T-cell (primary cell): ENCODE measurements around the gene NAIF1. TPM values are rescaled to one million over a fixed set of nuclear protein-coding genes. Genes with fewer than 3 reads are reported as not detected.
"Not testable (repeated sequence)": the region's sequence is repeated elsewhere in the genome, so short reads cannot be mapped to it uniquely, and the experiment has no call there.

Experiments used
- ATAC-seq, 4 experiments: fragments of 200-7000 bp in 3 of 4; fragments of 150-1000 bp in 1 of 4; cut with Tn5 transposase; replicated peaks in 1 of 4; 1 replicate in 3 of 4; 2 replicates in 1 of 4; pipeline ENCODE4 v1.10.0; 2021; ENCODE audit warnings: moderate library complexity in 3 of 4, mild to moderate bottlenecking in 2 of 4, moderate number of reproducible peaks in 1 of 4
- CTCF ChIA-PET, 2 donors: fragments of 300-600 bp; sonication (Branson Sonifier 250); formaldehyde crosslinking; loops; one replicate each; lab custom pipeline; 2022; ENCODE audit warnings: antibody characterized with exemption in 2 of 2; lab: Charles Lee
- POLR2A ChIA-PET, 2 donors: fragments of 300-600 bp; sonication (Branson Sonifier 250); formaldehyde crosslinking; loops; one replicate each; lab custom pipeline; 2022; ENCODE audit warnings: antibody characterized with exemption in 2 of 2; lab: Charles Lee
- DNase-seq, 35 experiments: peaks; one replicate each; pipeline versions ENCODE4 v3.0.0 to v3.0.0-alpha.2; 2013 to 2023
- H3K27ac ChIP-seq: one replicate; pipeline ENCODE4 v1.5.1; 2013; ENCODE audit warnings: low read length
- H3K27me3 ChIP-seq, 2 experiments: replicated peaks in 1 of 2; 1 replicate in 1 of 2; 2 replicates in 1 of 2; pipeline versions ENCODE4 v1.6.1 to v1.7.0; 2013; ENCODE audit warnings: low read length in 1 of 2, mixed read lengths in 1 of 2; ENCODE audit not compliant: control insufficient read depth in 2 of 2, insufficient read depth in 2 of 2; ENCODE audit errors: extremely low read depth in 1 of 2
- H3K36me3 ChIP-seq, 2 donors: 1 replicate in 1 of 2; 2 replicates in 1 of 2; pipeline versions ENCODE4 v1.6.1 to v1.7.0; 2013; ENCODE audit warnings: low read length in 1 of 2; ENCODE audit not compliant: control insufficient read depth in 2 of 2, insufficient read depth in 1 of 2; ENCODE audit errors: extremely low read depth in 1 of 2
- H3K4me1 ChIP-seq, 2 experiments: 1 replicate in 1 of 2; 2 replicates in 1 of 2; pipeline versions ENCODE4 v1.6.1 to v1.7.0; 2013; ENCODE audit warnings: low read length in 2 of 2, mixed read lengths in 1 of 2; ENCODE audit not compliant: insufficient read depth in 2 of 2, control insufficient read depth in 1 of 2; ENCODE audit errors: extremely low read depth in 1 of 2
- H3K4me3 ChIP-seq, 2 donors: 1 replicate in 1 of 2; 2 replicates in 1 of 2; pipeline versions ENCODE4 v1.5.1 to v1.7.0; 2013; ENCODE audit warnings: mild to moderate bottlenecking in 2 of 2, low read length in 1 of 2, moderate library complexity in 1 of 2; ENCODE audit not compliant: control insufficient read depth in 1 of 2; ENCODE audit errors: extremely low read depth in 1 of 2
- H3K9me3 ChIP-seq: 2 replicates; pipeline ENCODE4 v1.7.0; 2013
- H3K27ac Mint-ChIP-seq, 2 donors: one replicate each; pipeline ENCODE4 v1.8.0; 2020 to 2021; ENCODE audit warnings: mild to moderate bottlenecking in 2 of 2, mixed read lengths in 2 of 2
- H3K27me3 Mint-ChIP-seq, 2 donors: one replicate each; pipeline ENCODE4 v1.8.0; 2021 to 2022; ENCODE audit warnings: mixed read lengths in 2 of 2
- H3K36me3 Mint-ChIP-seq: one replicate; pipeline ENCODE4 v1.8.0; 2021; ENCODE audit warnings: mixed read lengths
- H3K4me1 Mint-ChIP-seq, 3 donors: one replicate each; pipeline ENCODE4 v1.8.0; 2020 to 2022; ENCODE audit warnings: mixed read lengths in 3 of 3, mild to moderate bottlenecking in 1 of 3
- H3K4me3 Mint-ChIP-seq, 3 donors: one replicate each; pipeline ENCODE4 v1.8.0; 2020 to 2022; ENCODE audit warnings: mild to moderate bottlenecking in 3 of 3, mixed read lengths in 3 of 3, moderate library complexity in 3 of 3
- H3K9me3 Mint-ChIP-seq, 3 donors: one replicate each; pipeline ENCODE4 v1.8.0; 2020 to 2022; ENCODE audit warnings: mixed read lengths in 3 of 3
- WGBS: methylation state at CpG from one replicate; pipeline ENCODE4 v1.1.5; 2013; ENCODE audit warnings: missing lambda C conversion rate; ENCODE audit not compliant: insufficient coverage; 5-methylcytosine and 5-hydroxymethylcytosine counted together
- total RNA-seq, 35 experiments: library from RNA in 6 of 35; stranded (reverse) in 6 of 35; fragments of 120-200 nt in 1 of 35; gene quantifications; one replicate each; pipeline versions ENCODE4 v1.2.1 to v1.2.4 and lab custom pipeline; 2013 to 2026

The NAIF1 gene
- total RNA-seq, 5 donors from 2014 or later (not counting 1 experiment from before 2014, with no cell fraction given) = 11.6 to 14.9 (median 13.8) TPM

GRCh38 chr9:128043467-128043868, 23.7 kb downstream of the NAIF1 start:
- no peak overlapping the region for H3K27ac Mint-ChIP-seq
- H3K27me3 Mint-ChIP-seq = no peaks in the 10 kb centered on the region
- H3K4me1 ChIP-seq = no peaks in the 10 kb centered on the region
- H3K27ac ChIP-seq = no peak overlapping the region
- no peak for ATAC-seq
- H3K9me3 Mint-ChIP-seq = no peaks in the 10 kb centered on the region
- peaks cover 0 to 4% (median 0%) of the 10 kb centered on the region in 3 donors for H3K4me1 Mint-ChIP-seq
- 77% methylated on average over 4 of the region's 7 CpGs for WGBS
- H3K9me3 ChIP-seq = no peaks in the 10 kb centered on the region
- no peaks in the 10 kb centered on the region for H3K36me3 Mint-ChIP-seq
- no peak overlapping the region for H3K4me3 Mint-ChIP-seq
- H3K27me3 ChIP-seq = peaks cover 0 to 3% of the 10 kb centered on the region in 2 experiments
- no peak for DNase-seq
- ChIA-PET CTCF (interaction anchor here in 1 of 2 donors (1.0 kb wide), 1 partner anchor 89 kb away, joined by 3 read pairs; no protein-coding TSS in a partner anchor), POLR2A (interaction anchor here in 1 of 2 donors (0.6 kb wide), 1 partner anchor 37 kb away, joined by 6 read pairs; no protein-coding TSS in a partner anchor)
- no peak overlapping the region for H3K4me3 ChIP-seq
- no peaks in the 10 kb centered on the region for H3K36me3 ChIP-seq

GRCh38 chr9:128042043-128042442, 25.1 kb downstream of the NAIF1 start:
- no peaks in the 10 kb centered on the region for H3K36me3 Mint-ChIP-seq
- H3K27ac Mint-ChIP-seq = no peak overlapping the region
- ATAC-seq = no peak
- H3K27ac ChIP-seq = no peak overlapping the region
- no peaks in the 10 kb centered on the region for H3K27me3 Mint-ChIP-seq
- H3K36me3 ChIP-seq = no peaks in the 10 kb centered on the region
- CTCF ChIA-PET = interaction anchor here in 1 of 2 donors (0.7 kb wide), 1 partner anchor 99 kb away, joined by 3 read pairs; no protein-coding TSS in a partner anchor
- 91% methylated on average over 5 of the region's 7 CpGs for WGBS
- H3K4me3 ChIP-seq = no peak overlapping the region
- H3K9me3 ChIP-seq = no peaks in the 10 kb centered on the region
- no peak for DNase-seq
- no peak overlapping the region for H3K4me3 Mint-ChIP-seq
- no peaks in the 10 kb centered on the region for H3K4me1 ChIP-seq
- no peaks in the 10 kb centered on the region for H3K9me3 Mint-ChIP-seq
- POLR2A ChIA-PET = no interaction called here
- H3K4me1 Mint-ChIP-seq = peaks cover 0 to 4% (median 0%) of the 10 kb centered on the region in 3 donors
- peaks cover 0 to 3% of the 10 kb centered on the region in 2 experiments for H3K27me3 ChIP-seq

DNA sequence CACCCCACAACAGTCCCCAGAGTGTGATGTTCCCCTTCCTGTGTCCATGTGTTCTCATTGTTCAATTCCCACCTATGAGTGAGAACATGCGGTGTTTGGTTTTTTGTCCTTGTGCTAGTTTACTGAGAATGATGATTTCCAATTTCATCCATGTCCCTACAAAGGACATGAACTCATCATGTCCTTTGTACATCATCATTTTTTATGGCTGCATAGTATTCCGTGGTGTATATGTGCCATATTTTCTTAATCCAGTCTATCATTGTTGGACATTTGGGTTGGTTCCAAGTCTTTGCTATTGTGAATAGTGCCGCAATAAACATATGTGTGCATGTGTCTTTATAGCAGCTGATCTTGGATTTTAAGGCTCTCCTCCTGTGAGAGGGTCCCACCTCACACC, 26.3 kb downstream of the NAIF1 start:
- CTCF ChIA-PET, H3K4me3 ChIP-seq, H3K36me3 ChIP-seq, H3K27ac Mint-ChIP-seq, DNase-seq, H3K4me1 ChIP-seq, H3K4me3 Mint-ChIP-seq, H3K27me3 Mint-ChIP-seq, H3K4me1 Mint-ChIP-seq, H3K36me3 Mint-ChIP-seq, H3K27ac ChIP-seq, H3K27me3 ChIP-seq, H3K9me3 ChIP-seq, H3K9me3 Mint-ChIP-seq, ATAC-seq: not testable (repeated sequence)
- WGBS = no CpG with 5 or more reads among the region's 3 CpGs
- POLR2A ChIA-PET = interaction anchor here in 1 of 2 donors (0.5 kb wide), 1 partner anchor 22 kb away, joined by 3 read pairs; no protein-coding TSS in a partner anchor

DNA sequence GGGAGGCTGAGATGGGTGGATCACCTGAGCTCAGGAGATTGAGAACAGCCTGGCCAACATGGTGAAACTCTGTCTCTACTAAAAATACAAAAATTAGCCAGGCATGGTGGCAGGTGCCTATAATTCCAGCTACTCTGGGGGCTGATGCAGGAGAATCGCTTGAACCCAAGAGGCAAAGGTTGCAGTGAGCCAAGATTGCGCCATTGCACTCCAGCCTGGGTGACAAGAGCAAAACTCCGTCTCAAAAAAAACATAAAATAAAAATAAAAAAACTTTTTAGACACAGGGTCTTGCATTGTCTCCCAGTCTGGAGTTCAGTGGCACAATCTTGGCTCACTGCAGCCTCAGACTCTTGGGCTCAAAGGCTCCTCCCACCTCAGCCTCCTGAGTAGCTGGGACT, 30.6 kb downstream of the NAIF1 start:
- not testable (repeated sequence) for H3K27ac ChIP-seq, H3K4me3 Mint-ChIP-seq, DNase-seq, ATAC-seq, H3K9me3 Mint-ChIP-seq, H3K9me3 ChIP-seq, H3K27me3 ChIP-seq, H3K4me3 ChIP-seq, H3K27me3 Mint-ChIP-seq, H3K27ac Mint-ChIP-seq, H3K36me3 Mint-ChIP-seq, H3K36me3 ChIP-seq
- H3K4me1 Mint-ChIP-seq = peaks cover 20 to 33% (median 32%) of the 10 kb centered on the region in 3 donors
- H3K4me1 ChIP-seq = peaks cover 24 to 39% of the 10 kb centered on the region in 2 experiments
- WGBS = 93% methylated on average over 3 of the region's 3 CpGs
- ChIA-PET CTCF (interaction anchor here (0.6 to 4.8 kb wide), 6 partner anchors 15 to 94 kb away, joined by 3 to 81 read pairs (median 12); no protein-coding TSS in a partner anchor), POLR2A (interaction anchor here in 1 of 2 donors (0.6 kb wide), 1 partner anchor 9 kb away, joined by 3 read pairs; no protein-coding TSS in a partner anchor)

GRCh38 chr9:128034821-128035652, 32.1 kb downstream of the NAIF1 start:
- ATAC-seq (peak; percentile 57 to 66 (median 60)), DNase-seq (peak; percentile 32 to 90 (median 55))
- peaks cover 0 to 3% (median 0%) of the 10 kb centered on the region in 3 donors for H3K9me3 Mint-ChIP-seq
- WGBS = 11% methylated on average over 2 of the region's 8 CpGs
- peak overlapping the region; percentile 20 for H3K27ac ChIP-seq
- peak overlapping the region; percentile 87 to 90 for H3K27ac Mint-ChIP-seq
- peaks cover 27 to 46% (median 40%) of the 10 kb centered on the region in 3 donors for H3K4me1 Mint-ChIP-seq
- H3K4me3 Mint-ChIP-seq = peak overlapping the region in 2 of 3 donors; percentile 53 to 55
- H3K27me3 ChIP-seq = no peaks in the 10 kb centered on the region
- peaks cover 3% of the 10 kb centered on the region for H3K36me3 Mint-ChIP-seq
- no peaks in the 10 kb centered on the region for H3K36me3 ChIP-seq
- H3K9me3 ChIP-seq = no peaks in the 10 kb centered on the region
- CTCF ChIA-PET = interaction anchor here (0.6 to 4.8 kb wide), 26 partner anchors 9 to 385 kb away, joined by 3 to 81 read pairs (median 4); partner anchors contain the start of gene DPM2 (in 1 of the 2)
- H3K4me3 ChIP-seq = no peak overlapping the region
- POLR2A ChIA-PET = no interaction called here
- no peaks in the 10 kb centered on the region for H3K27me3 Mint-ChIP-seq
- peaks cover 30 to 54% of the 10 kb centered on the region in 2 experiments for H3K4me1 ChIP-seq

DNA sequence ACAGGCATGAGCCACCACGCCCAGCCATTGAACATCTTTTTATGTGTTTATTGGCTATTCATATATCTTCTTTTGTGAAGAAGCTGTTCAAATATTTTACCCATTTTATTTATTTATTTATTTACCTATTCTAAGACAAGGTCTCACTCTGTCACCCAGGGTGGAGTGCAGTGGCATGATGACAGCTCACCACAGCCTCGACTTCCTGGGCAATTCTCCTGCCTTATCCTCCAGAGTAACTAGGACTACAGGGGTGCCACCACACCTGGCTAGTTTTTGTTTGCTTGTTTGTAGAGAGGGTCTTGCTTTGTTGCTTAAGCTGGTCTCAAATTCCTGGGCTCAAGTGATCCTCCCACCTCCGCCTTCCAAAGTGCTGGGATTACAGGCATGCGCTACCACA, 33.5 kb downstream of the NAIF1 start:
- peaks cover 3% of the 10 kb centered on the region for H3K36me3 Mint-ChIP-seq
- peak overlapping the region; percentile 96 to 98 for H3K27ac Mint-ChIP-seq
- no peaks in the 10 kb centered on the region for H3K36me3 ChIP-seq
- no peaks in the 10 kb centered on the region for H3K27me3 ChIP-seq
- ChIA-PET POLR2A (no interaction called here), CTCF (interaction anchor here (0.8 to 4.8 kb wide), 9 partner anchors 12 to 93 kb away, joined by 3 to 81 read pairs (median 10); no protein-coding TSS in a partner anchor)
- WGBS = 100% methylated on average over 2 of the region's 4 CpGs
- peaks cover 37 to 58% (median 51%) of the 10 kb centered on the region in 3 donors for H3K4me1 Mint-ChIP-seq
- peak overlapping the region; percentile 93 for H3K27ac ChIP-seq
- H3K4me1 ChIP-seq = peaks cover 41 to 68% of the 10 kb centered on the region in 2 experiments
- H3K27me3 Mint-ChIP-seq = no peaks in the 10 kb centered on the region
- DNase-seq = peak in 2 of 35 experiments; percentile 18 to 47
- no peaks in the 10 kb centered on the region for H3K9me3 ChIP-seq
- peak overlapping the region in 1 of 2 donors; percentile 6 for H3K4me3 ChIP-seq
- H3K9me3 Mint-ChIP-seq = peaks cover 0 to 3% (median 0%) of the 10 kb centered on the region in 3 donors
- H3K4me3 Mint-ChIP-seq = peak overlapping the region; percentile 69 to 81 (median 70)
- ATAC-seq = no peak
